Measurements from ENCODE around the gene GBX1.

- TF ChIP-seq ARID4B (CRISPR knock-in tag; IDR thresholded peaks at IDR 0.05; ENCODE audit: borderline replicate concordance), result no peak
- TF ChIP-seq, protein P1, sequence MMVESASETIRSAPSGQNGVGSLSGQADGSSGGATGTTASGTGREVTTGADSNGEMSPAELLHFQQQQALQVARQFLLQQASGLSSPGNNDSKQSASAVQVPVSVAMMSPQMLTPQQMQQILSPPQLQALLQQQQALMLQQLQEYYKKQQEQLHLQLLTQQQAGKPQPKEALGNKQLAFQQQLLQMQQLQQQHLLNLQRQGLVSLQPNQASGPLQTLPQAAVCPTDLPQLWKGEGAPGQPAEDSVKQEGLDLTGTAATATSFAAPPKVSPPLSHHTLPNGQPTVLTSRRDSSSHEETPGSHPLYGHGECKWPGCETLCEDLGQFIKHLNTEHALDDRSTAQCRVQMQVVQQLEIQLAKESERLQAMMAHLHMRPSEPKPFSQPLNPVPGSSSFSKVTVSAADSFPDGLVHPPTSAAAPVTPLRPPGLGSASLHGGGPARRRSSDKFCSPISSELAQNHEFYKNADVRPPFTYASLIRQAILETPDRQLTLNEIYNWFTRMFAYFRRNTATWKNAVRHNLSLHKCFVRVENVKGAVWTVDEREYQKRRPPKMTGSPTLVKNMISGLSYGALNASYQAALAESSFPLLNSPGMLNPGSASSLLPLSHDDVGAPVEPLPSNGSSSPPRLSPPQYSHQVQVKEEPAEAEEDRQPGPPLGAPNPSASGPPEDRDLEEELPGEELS (CRISPR knock-in tag; IDR thresholded peaks at IDR 0.05), result no peak
Observed at GRCh38 chr7:151110941-151111645, 56.4 kb downstream of the GBX1 start.
